ENCODE results near the gene UST.

UST gene

DNA sequence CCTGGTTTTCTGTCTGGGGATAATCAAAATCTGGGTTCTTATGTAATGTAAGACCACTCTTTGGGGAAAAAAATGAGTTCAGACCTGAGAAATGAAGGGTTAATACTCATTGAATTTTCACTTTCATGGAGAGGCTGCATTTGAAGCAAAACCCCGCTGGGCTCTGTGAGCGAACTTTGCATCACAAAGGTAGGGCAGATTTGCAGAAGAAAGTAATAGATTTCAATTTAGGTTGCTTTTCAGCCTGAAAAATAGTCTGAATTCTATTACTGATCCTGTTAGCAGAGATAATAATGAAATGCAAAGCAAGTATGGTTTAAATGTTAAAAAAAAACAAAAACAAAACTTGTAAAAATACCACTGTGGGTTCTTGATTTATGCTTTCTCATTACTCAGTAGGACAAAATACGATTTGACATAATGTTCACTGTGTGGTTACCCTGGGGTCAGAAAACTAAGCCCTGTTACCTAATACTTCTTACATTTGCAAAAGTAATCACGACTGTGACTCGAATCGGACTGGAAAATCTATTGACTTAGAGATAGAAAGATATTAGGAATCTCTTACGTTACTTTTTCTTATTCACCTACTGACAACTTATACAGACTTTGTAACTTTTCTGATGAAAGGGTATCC, 72.2 kb downstream of the UST start:
- Histone ChIP-seq H3K36me3 (ENCODE audit: low read length) (no peaks in the 10 kb centered on the region), H3K9me3 (ENCODE audit: insufficient read depth, low read length) (no peaks in the 10 kb centered on the region), H3K9me2 (replicated peaks; ENCODE audit: insufficient read depth, low read length) (no peaks in the 10 kb centered on the region), H3K4me2 (ENCODE audit: low read depth, low read length, poor library complexity, severe bottlenecking) (no peak overlapping the region), H4K20me1 (ENCODE audit: low read depth, low read length) (no peaks in the 10 kb centered on the region), H3K79me2 (ENCODE audit: insufficient read depth, low read length) (no peaks in the 10 kb centered on the region), H2AFZ (ENCODE audit: low read depth, low read length, severe bottlenecking) (no peak overlapping the region), H3K4me3 (ENCODE audit: insufficient read depth, low read length, poor library complexity, severe bottlenecking) (no peak overlapping the region), H3F3A (ENCODE audit: insufficient read depth) (no peaks in the 10 kb centered on the region), H3K9ac (ENCODE audit: low read length) (no peak overlapping the region), H3K27ac (ENCODE audit: low read depth, low read length) (no peak overlapping the region), H3K27me3 (ENCODE audit: low read length) (peaks cover 3% of the 10 kb centered on the region; the same call in 1 of the 2 replicates)
- TF ChIP-seq EZH2phosphoT487 (conservative IDR thresholded peaks at IDR 0.05; ENCODE audit: low read length), result no peak
- TF ChIP-seq, protein P1, sequence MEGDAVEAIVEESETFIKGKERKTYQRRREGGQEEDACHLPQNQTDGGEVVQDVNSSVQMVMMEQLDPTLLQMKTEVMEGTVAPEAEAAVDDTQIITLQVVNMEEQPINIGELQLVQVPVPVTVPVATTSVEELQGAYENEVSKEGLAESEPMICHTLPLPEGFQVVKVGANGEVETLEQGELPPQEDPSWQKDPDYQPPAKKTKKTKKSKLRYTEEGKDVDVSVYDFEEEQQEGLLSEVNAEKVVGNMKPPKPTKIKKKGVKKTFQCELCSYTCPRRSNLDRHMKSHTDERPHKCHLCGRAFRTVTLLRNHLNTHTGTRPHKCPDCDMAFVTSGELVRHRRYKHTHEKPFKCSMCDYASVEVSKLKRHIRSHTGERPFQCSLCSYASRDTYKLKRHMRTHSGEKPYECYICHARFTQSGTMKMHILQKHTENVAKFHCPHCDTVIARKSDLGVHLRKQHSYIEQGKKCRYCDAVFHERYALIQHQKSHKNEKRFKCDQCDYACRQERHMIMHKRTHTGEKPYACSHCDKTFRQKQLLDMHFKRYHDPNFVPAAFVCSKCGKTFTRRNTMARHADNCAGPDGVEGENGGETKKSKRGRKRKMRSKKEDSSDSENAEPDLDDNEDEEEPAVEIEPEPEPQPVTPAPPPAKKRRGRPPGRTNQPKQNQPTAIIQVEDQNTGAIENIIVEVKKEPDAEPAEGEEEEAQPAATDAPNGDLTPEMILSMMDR (IDR thresholded peaks at IDR 0.05; ENCODE audit: insufficient read depth, low read length, poor library complexity, severe bottlenecking), result no peak

DNA sequence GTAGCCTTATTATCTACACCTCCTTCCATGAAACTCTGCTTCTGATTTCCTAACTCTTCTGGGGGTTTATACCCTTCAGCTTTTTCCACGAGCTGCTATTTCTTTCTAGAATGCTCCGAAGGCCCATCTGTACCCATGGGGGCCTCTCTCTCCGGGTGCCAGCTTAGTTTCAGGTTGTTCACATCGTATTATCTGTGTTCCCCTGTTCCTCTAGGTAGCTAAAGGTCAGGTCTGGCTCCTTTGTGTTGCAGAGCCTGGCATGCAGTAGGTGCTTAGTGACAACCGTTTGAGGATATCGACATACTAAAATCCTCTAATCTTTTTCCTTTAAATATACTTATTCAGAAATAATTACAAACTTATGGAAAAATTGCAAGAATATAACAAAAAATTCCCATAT, 73.0 kb downstream of the UST start:
- Histone ChIP-seq H4K20me1 (ENCODE audit: low read depth, low read length) (no peaks in the 10 kb centered on the region), H3K9me2 (replicated peaks; ENCODE audit: insufficient read depth, low read length) (no peaks in the 10 kb centered on the region), H3K79me2 (ENCODE audit: insufficient read depth, low read length) (no peaks in the 10 kb centered on the region), H3K36me3 (ENCODE audit: low read length) (no peaks in the 10 kb centered on the region), H3F3A (ENCODE audit: insufficient read depth) (no peaks in the 10 kb centered on the region), H3K4me3 (ENCODE audit: insufficient read depth, low read length, poor library complexity, severe bottlenecking) (no peak overlapping the region), H3K9ac (ENCODE audit: low read length) (no peak overlapping the region), H2AFZ (ENCODE audit: low read depth, low read length, severe bottlenecking) (no peak overlapping the region), H3K9me3 (ENCODE audit: insufficient read depth, low read length) (no peaks in the 10 kb centered on the region), H3K27ac (ENCODE audit: low read depth, low read length) (no peak overlapping the region), H3K27me3 (ENCODE audit: low read length) (peaks cover 3% of the 10 kb centered on the region; the same call in 1 of the 2 replicates), H3K4me2 (ENCODE audit: low read depth, low read length, poor library complexity, severe bottlenecking) (no peak overlapping the region)
- no peak for TF ChIP-seq EZH2phosphoT487 (conservative IDR thresholded peaks at IDR 0.05; ENCODE audit: low read length)
- TF ChIP-seq, protein P1 (IDR thresholded peaks at IDR 0.05; ENCODE audit: insufficient read depth, low read length, poor library complexity, severe bottlenecking), result no peak

DNA sequence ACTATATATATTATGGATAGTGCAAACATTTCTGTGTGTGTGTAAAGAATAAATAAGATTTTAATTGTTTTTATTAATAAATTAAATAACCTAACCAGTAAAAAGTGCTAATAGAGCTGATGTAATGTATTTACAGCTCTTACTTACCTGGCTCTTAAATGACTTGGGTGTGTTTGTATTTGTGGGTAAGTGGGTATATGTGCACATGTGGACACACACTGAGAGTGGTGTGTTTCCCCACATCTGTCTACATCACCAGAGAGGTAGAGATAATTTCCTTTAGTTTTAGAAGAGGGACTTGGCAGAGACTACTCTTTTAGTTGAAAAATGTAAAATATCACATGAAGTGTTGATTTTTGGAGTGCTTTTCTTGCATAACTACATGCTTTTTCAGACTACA, 76.0 kb downstream of the UST start:
- H3K4me3 ChIP-seq (ENCODE audit: insufficient read depth, low read length, poor library complexity, severe bottlenecking), result no peak overlapping the region
- no peaks in the 10 kb centered on the region for H3K36me3 ChIP-seq (ENCODE audit: low read length)
- H2AFZ ChIP-seq (ENCODE audit: low read depth, low read length, severe bottlenecking), result no peak overlapping the region
- H3K4me2 ChIP-seq (ENCODE audit: low read depth, low read length, poor library complexity, severe bottlenecking), result no peak overlapping the region
- H3K9me3 ChIP-seq (ENCODE audit: insufficient read depth, low read length), result no peaks in the 10 kb centered on the region
- H3K9me2 ChIP-seq (replicated peaks; ENCODE audit: insufficient read depth, low read length), result no peaks in the 10 kb centered on the region
- no peak overlapping the region for H3K9ac ChIP-seq (ENCODE audit: low read length)
- H3K27ac ChIP-seq (ENCODE audit: low read depth, low read length), result no peak overlapping the region
- TF ChIP-seq EZH2phosphoT487 (conservative IDR thresholded peaks at IDR 0.05; ENCODE audit: low read length), result no peak
- H4K20me1 ChIP-seq (ENCODE audit: low read depth, low read length), result no peaks in the 10 kb centered on the region
- H3K27me3 ChIP-seq (ENCODE audit: low read length), result no peaks in the 10 kb centered on the region
- H3F3A ChIP-seq (ENCODE audit: insufficient read depth), result no peaks in the 10 kb centered on the region
- H3K79me2 ChIP-seq (ENCODE audit: insufficient read depth, low read length), result no peaks in the 10 kb centered on the region

DNA sequence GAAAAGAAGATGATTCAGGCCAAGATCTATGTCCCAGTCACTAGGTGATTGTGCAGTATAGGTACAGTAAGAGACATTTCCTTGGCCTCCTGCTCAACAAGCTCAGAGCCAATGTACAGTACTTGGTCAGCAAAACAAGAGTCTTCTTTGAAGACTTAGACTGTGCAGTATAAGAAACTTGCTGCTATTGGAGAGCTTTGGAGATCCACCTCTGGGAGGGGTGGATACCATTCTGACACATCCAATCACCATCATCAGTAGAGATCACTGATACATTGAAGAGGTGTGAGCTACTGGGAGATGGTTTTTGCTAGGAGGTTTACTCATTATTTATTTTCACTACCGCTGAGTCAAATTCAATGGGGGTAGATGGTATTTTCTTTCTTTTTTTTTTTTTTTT, 77.5 kb downstream of the UST start:
- H3K4me3 ChIP-seq (ENCODE audit: insufficient read depth, low read length, poor library complexity, severe bottlenecking), result no peak overlapping the region
- H3K9ac ChIP-seq (ENCODE audit: low read length), result no peak overlapping the region
- H3K79me2 ChIP-seq (ENCODE audit: insufficient read depth, low read length), result no peaks in the 10 kb centered on the region
- no peak for TF ChIP-seq EZH2phosphoT487 (conservative IDR thresholded peaks at IDR 0.05; ENCODE audit: low read length)
- TF ChIP-seq, protein P1 (IDR thresholded peaks at IDR 0.05; ENCODE audit: insufficient read depth, low read length, poor library complexity, severe bottlenecking), result no peak
- H3K36me3 ChIP-seq (ENCODE audit: low read length), result no peaks in the 10 kb centered on the region
- H3K27me3 ChIP-seq (ENCODE audit: low read length), result no peaks in the 10 kb centered on the region
- H3K27ac ChIP-seq (ENCODE audit: low read depth, low read length), result no peak overlapping the region
- H3F3A ChIP-seq (ENCODE audit: insufficient read depth), result no peaks in the 10 kb centered on the region
- H4K20me1 ChIP-seq (ENCODE audit: low read depth, low read length), result no peaks in the 10 kb centered on the region
- H3K9me3 ChIP-seq (ENCODE audit: insufficient read depth, low read length), result no peaks in the 10 kb centered on the region
- H3K9me2 ChIP-seq (replicated peaks; ENCODE audit: insufficient read depth, low read length), result no peaks in the 10 kb centered on the region
- no peak overlapping the region for H2AFZ ChIP-seq (ENCODE audit: low read depth, low read length, severe bottlenecking)
- no peak overlapping the region for H3K4me2 ChIP-seq (ENCODE audit: low read depth, low read length, poor library complexity, severe bottlenecking)

Data from SU-DHL-6 (cell line).